Measurements from ENCODE around the gene CD164L2. TPM values are rescaled to one million over a fixed set of nuclear protein-coding genes. Genes with fewer than 3 reads are reported as not detected.
A peak's percentile ranks its signal among the peaks of the same experiment; 100 is the strongest.

The CD164L2 gene
- total and polyA plus RNA-seq, 2 donors (not counting 1 experiment from before 2014, with no cell fraction given) = not detected

DNA sequence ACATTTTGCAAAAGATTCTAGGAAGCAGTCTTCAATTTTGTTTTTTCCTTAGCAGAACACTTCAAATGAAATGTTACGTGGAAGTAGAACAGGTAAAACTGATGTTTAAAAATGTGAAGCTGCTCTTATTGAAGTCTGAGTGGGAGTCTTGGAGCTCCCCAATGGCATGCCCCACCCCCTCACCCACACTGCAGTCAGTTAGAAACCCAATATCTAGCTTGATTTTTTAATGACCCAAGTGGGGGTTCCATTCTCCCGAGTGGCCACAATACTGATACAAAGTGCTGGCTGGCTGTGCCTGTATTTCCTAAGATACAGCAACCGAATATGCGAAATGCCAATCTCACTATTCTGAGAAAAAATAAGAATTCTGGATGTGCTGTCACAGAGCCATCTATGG is 40.6 kb upstream of the CD164L2 start:
- Mint-ChIP-seq H3K27me3 (no peaks in the 10 kb centered on the region), H3K4me3 (no peak overlapping the region), H3K4me1 (peaks cover 62% of the 10 kb centered on the region), H3K27ac (no peak overlapping the region), H3K9me3 (ENCODE audit: insufficient read depth) (no peaks in the 10 kb centered on the region)
- H3K79me2 ChIP-seq (ENCODE audit: control insufficient read depth, insufficient read depth, low read length) = peaks cover 98% of the 10 kb centered on the region
- peaks cover 0 to 54% of the 10 kb centered on the region in 2 experiments for H3K36me3 ChIP-seq (replicated peaks in 1 of 2; ENCODE audit: control extremely low read depth in 1 of 2, control insufficient read depth in 1 of 2, extremely low read depth in 1 of 2, insufficient read depth in 2 of 2, low read length in 1 of 2)
- H3K4me1 ChIP-seq (ENCODE audit: control insufficient read depth in 2 of 2, insufficient read depth in 2 of 2, low read length in 2 of 2) = peaks cover 42 to 56% of the 10 kb centered on the region in 2 donors
- H4K20me1 ChIP-seq (ENCODE audit: control insufficient read depth, insufficient read depth, low read length, poor library complexity, severe bottlenecking) = peaks cover 79% of the 10 kb centered on the region
- 100% methylated on average over 2 of the region's 4 CpGs for WGBS (ENCODE audit: insufficient coverage)
- CTCF ChIA-PET = interaction anchor here (0.7 to 7.5 kb wide), 8 partner anchors 8 to 204 kb away, joined by 3 to 60 read pairs (median 4); no protein-coding TSS in a partner anchor
- H3K27me3 ChIP-seq (replicated peaks in 1 of 4; ENCODE audit: control extremely low read depth in 1 of 4, control insufficient read depth in 3 of 4, insufficient read depth in 4 of 4, low read length in 3 of 4) = no peaks in the 10 kb centered on the region
- intact Hi-C loops (cut with micrococcal nuclease) = no loop called here
- TF ChIP-seq, protein P1, sequence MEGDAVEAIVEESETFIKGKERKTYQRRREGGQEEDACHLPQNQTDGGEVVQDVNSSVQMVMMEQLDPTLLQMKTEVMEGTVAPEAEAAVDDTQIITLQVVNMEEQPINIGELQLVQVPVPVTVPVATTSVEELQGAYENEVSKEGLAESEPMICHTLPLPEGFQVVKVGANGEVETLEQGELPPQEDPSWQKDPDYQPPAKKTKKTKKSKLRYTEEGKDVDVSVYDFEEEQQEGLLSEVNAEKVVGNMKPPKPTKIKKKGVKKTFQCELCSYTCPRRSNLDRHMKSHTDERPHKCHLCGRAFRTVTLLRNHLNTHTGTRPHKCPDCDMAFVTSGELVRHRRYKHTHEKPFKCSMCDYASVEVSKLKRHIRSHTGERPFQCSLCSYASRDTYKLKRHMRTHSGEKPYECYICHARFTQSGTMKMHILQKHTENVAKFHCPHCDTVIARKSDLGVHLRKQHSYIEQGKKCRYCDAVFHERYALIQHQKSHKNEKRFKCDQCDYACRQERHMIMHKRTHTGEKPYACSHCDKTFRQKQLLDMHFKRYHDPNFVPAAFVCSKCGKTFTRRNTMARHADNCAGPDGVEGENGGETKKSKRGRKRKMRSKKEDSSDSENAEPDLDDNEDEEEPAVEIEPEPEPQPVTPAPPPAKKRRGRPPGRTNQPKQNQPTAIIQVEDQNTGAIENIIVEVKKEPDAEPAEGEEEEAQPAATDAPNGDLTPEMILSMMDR (IDR thresholded peaks at IDR 0.05) = no peak
- no peak for TF ChIP-seq EZH2 (IDR thresholded peaks at IDR 0.05; ENCODE audit: borderline replicate concordance, insufficient read depth, low read depth, low read length, poor library complexity, severe bottlenecking)
- DNase-seq (no peak), ATAC-seq (ENCODE audit: low read depth) (no peak)
- no peak overlapping the region for H3K4me2 ChIP-seq (replicated peaks; ENCODE audit: low read depth, low read length, poor library complexity, severe bottlenecking)
- H3K27ac ChIP-seq (ENCODE audit: low read length in 2 of 2) = peak overlapping the region in 1 of 2 donors; percentile 46
- no peak overlapping the region for H2AFZ ChIP-seq (ENCODE audit: insufficient read depth, low read depth, low read length, poor library complexity, severe bottlenecking)
- H3K4me3 ChIP-seq (ENCODE audit: control extremely low read depth in 1 of 5, extremely low read depth in 1 of 5, insufficient read depth in 1 of 5, low read depth in 2 of 5, low read length in 4 of 5) = no peak overlapping the region
- no peak overlapping the region for H3K9ac ChIP-seq (ENCODE audit: low read length)
- POLR2A ChIA-PET = interaction anchor here (0.7 kb wide), 2 partner anchors 63 to 413 kb away, joined by 3 to 5 read pairs; no protein-coding TSS in a partner anchor
- no peaks in the 10 kb centered on the region for H3K9me3 ChIP-seq (ENCODE audit: control extremely low read depth in 1 of 3, control insufficient read depth in 2 of 3, insufficient read depth in 1 of 3, low read length in 2 of 3)
